ENCODE measurements around the gene CDCA8. TPM values are rescaled to one million over a fixed set of nuclear protein-coding genes. Genes with fewer than 3 reads are reported as not detected.

Gene CDCA8
- total RNA-seq, 1 experiment from 2014 or later, result 51.7 TPM

GRCh38 chr1:37656026-37656425 is 36.3 kb upstream of the CDCA8 start (continued):
- TF ChIP-seq SIN3A (IDR thresholded peaks at IDR 0.05; ENCODE audit: low read depth), result no peak
- TF ChIP-seq ELF1 (IDR thresholded peaks at IDR 0.05; ENCODE audit: borderline replicate concordance, low read depth), result no peak
- no peak for TF ChIP-seq CTCF (IDR thresholded peaks at IDR 0.05 in 2 of 3, conservative IDR thresholded peaks at IDR 0.05 in 1 of 3; ENCODE audit: borderline replicate concordance in 1 of 3, insufficient read depth in 1 of 3, low read depth in 2 of 3, low read length in 2 of 3)
- TF ChIP-seq CBX3 (IDR thresholded peaks at IDR 0.05; ENCODE audit: low read depth), result no peak

GRCh38 chr1:37656881-37657280 is 35.4 kb upstream of the CDCA8 start:
- RAD21 ChIA-PET (ENCODE audit: low non-redundant PET in 1 of 2, low total read pairs in 2 of 2, uncharacterized antibody in 2 of 2, unreplicated experiment in 2 of 2), result no interaction called here
- CTCF ChIA-PET, result no interaction called here
- TF ChIP-seq ZBTB33 (IDR thresholded peaks at IDR 0.05; ENCODE audit: extremely low read depth, insufficient replicate concordance, low read length) (no peak), RAD21 (IDR thresholded peaks at IDR 0.05; ENCODE audit: low read depth) (no peak), CEBPB (IDR thresholded peaks at IDR 0.05; ENCODE audit: low read depth) (no peak), JUND (IDR thresholded peaks at IDR 0.05) (no peak), EZH2phosphoT487 (IDR thresholded peaks at IDR 0.05; ENCODE audit: borderline replicate concordance) (no peak), MAX (IDR thresholded peaks at IDR 0.05) (no peak), ELF1 (IDR thresholded peaks at IDR 0.05; ENCODE audit: borderline replicate concordance, low read depth) (no peak), ZNF274 (IDR thresholded peaks at IDR 0.05; ENCODE audit: low read depth, low read length) (no peak), TCF7L2 (IDR thresholded peaks at IDR 0.05; ENCODE audit: borderline replicate concordance, extremely low read depth, insufficient read depth, insufficient read length) (no peak), ATF3 (IDR thresholded peaks at IDR 0.05) (no peak), REST (IDR thresholded peaks at IDR 0.05; ENCODE audit: low read depth) (no peak), SIN3A (IDR thresholded peaks at IDR 0.05; ENCODE audit: low read depth) (no peak), YY1 (IDR thresholded peaks at IDR 0.05; ENCODE audit: extremely low read depth, insufficient replicate concordance, low read depth, low read length) (no peak), ZFX (IDR thresholded peaks at IDR 0.05) (no peak), POLR2AphosphoS5 (IDR thresholded peaks at IDR 0.05; ENCODE audit: low read depth, low read length) (no peak), CBX3 (IDR thresholded peaks at IDR 0.05; ENCODE audit: low read depth) (no peak), SRF (IDR thresholded peaks at IDR 0.05; ENCODE audit: low read depth) (no peak), SP1 (IDR thresholded peaks at IDR 0.05; ENCODE audit: low read depth) (no peak)

More at GRCh38 chr1:37656881-37657280, 35.4 kb upstream of the CDCA8 start:
- no TSS peak for BruUV-seq (replicated peaks)
- POLR2A ChIA-PET, result no interaction called here
- H3K4me2 ChIP-seq (ENCODE audit: low read length), result no peak overlapping the region
- no peaks in the 10 kb centered on the region for H3K36me3 ChIP-seq (ENCODE audit: control insufficient read depth in 1 of 2, insufficient read depth in 2 of 2, low read length in 2 of 2)
- H3K9me3 ChIP-seq (ENCODE audit: control insufficient read depth in 1 of 2, insufficient read depth in 1 of 2, low read depth in 1 of 2, low read length in 2 of 2), result no peaks in the 10 kb centered on the region
- no peak for ATAC-seq
- no peak overlapping the region for H3K27ac ChIP-seq (ENCODE audit: low read depth, low read length)
- no peak overlapping the region for H3K4me3 ChIP-seq (replicated peaks in 1 of 2; ENCODE audit: low read depth in 1 of 2, low read length in 2 of 2)
- no peaks in the 10 kb centered on the region for H3K79me2 ChIP-seq (ENCODE audit: insufficient read depth, low read length)
- no peak overlapping the region for H3K9ac ChIP-seq (ENCODE audit: low read length)
- H2AFZ ChIP-seq (ENCODE audit: low read depth, low read length, poor library complexity, severe bottlenecking), result no peak overlapping the region
- H4K20me1 ChIP-seq (ENCODE audit: insufficient read depth), result no peaks in the 10 kb centered on the region
- H3K27me3 ChIP-seq (ENCODE audit: insufficient read depth, low read length), result no peaks in the 10 kb centered on the region
- H3K9me2 ChIP-seq (ENCODE audit: insufficient read depth), result no peaks in the 10 kb centered on the region
- H3K4me1 ChIP-seq (ENCODE audit: control insufficient read depth in 1 of 2, insufficient read depth in 2 of 2, low read length in 2 of 2), result no peaks in the 10 kb centered on the region
- DNase-seq (ENCODE audit: low read depth, low spot score), result no peak
- intact Hi-C loops (cut with micrococcal nuclease), result no loop called here
